ENCODE results near the gene KLHDC7A. TPM values are rescaled to one million over a fixed set of nuclear protein-coding genes. Genes with fewer than 3 reads are reported as not detected.

The KLHDC7A gene
- total and polyA plus RNA-seq, 2 donors (not counting 3 experiments of a cell fraction or from before 2014, with no cell fraction given): not detected

- BruUV-seq (replicated peaks): no TSS peak
- no peaks in the 10 kb centered on the region for H3K79me2 ChIP-seq (ENCODE audit: control insufficient read depth, insufficient read depth, low read length)
- no peak overlapping the region for H3K27ac ChIP-seq (ENCODE audit: insufficient read depth, low read depth, low read length)
- no peaks in the 10 kb centered on the region for H3K27me3 ChIP-seq (ENCODE audit: control insufficient read depth in 2 of 2, insufficient read depth in 2 of 2, low read length in 2 of 2)
- intact Hi-C loops (cut with micrococcal nuclease) (no loop called here), dilution Hi-C loops (cut with MboI; ENCODE audit: extremely low pct_ligation_motif_present, low sequenced_read_pairs) (no loop called here)
- CTCF ChIA-PET: no interaction called here
- no peak for TF ChIP-seq EZH2 (IDR thresholded peaks at IDR 0.05; ENCODE audit: borderline replicate concordance, low read depth, low read length, severe bottlenecking)
- no peak for TF ChIP-seq MAX (IDR thresholded peaks at IDR 0.05; ENCODE audit: insufficient read depth, insufficient read length)
- TF ChIP-seq GATA2 (IDR thresholded peaks at IDR 0.05; ENCODE audit: insufficient read depth, insufficient read length, low read depth, low read length): no peak
- no peak for TF ChIP-seq POLR2A (IDR thresholded peaks at IDR 0.05; ENCODE audit: low read depth, low read length)
- TF ChIP-seq FOS (IDR thresholded peaks at IDR 0.05; ENCODE audit: borderline replicate concordance, insufficient read depth, low read length): no peak
- no peak for TF ChIP-seq MYC (IDR thresholded peaks at IDR 0.05; ENCODE audit: low read depth, low read length)
- TF ChIP-seq CTCF (IDR thresholded peaks at IDR 0.05; ENCODE audit: extremely low read depth in 1 of 2, insufficient read depth in 1 of 2, low read depth in 1 of 2, low read length in 2 of 2): no peak
- TF ChIP-seq JUN (IDR thresholded peaks at IDR 0.05; ENCODE audit: borderline replicate concordance, insufficient read depth, insufficient read length, low read depth): no peak
- no peak for TF ChIP-seq POLR2AphosphoS5 (IDR thresholded peaks at IDR 0.05; ENCODE audit: insufficient read depth, low read depth, low read length)
- H3K9me3 ChIP-seq (replicated peaks; ENCODE audit: control insufficient read depth, insufficient read depth, low read length): peaks cover 3% of the 10 kb centered on the region
- DNase-seq (ENCODE audit: low read depth, low spot score) (no peak), FAIRE-seq (no peak)
- no peaks in the 10 kb centered on the region for H4K20me1 ChIP-seq (replicated peaks; ENCODE audit: control insufficient read depth, extremely low read depth, insufficient read depth, low read length)
- POLR2A ChIA-PET: no interaction called here
- H3K36me3 ChIP-seq (ENCODE audit: control insufficient read depth in 2 of 2, extremely low read depth in 1 of 2, insufficient read depth in 2 of 2, low read length in 2 of 2): no peaks in the 10 kb centered on the region
- no peak overlapping the region for H3K4me2 ChIP-seq (ENCODE audit: insufficient read depth, low read length)
- no peaks in the 10 kb centered on the region for H3K4me1 ChIP-seq (ENCODE audit: control insufficient read depth, extremely low read depth, insufficient read depth, low read length)
- no peak overlapping the region for H2AFZ ChIP-seq (ENCODE audit: low read depth, low read length)
- H3K4me3 ChIP-seq (replicated peaks in 1 of 3; ENCODE audit: insufficient read depth in 1 of 3, low read depth in 1 of 3, low read length in 3 of 3): no peak overlapping the region
- H3K9me1 ChIP-seq (replicated peaks; ENCODE audit: control insufficient read depth, extremely low read depth, insufficient read depth, low read length): no peaks in the 10 kb centered on the region
- no peak overlapping the region for H3K9ac ChIP-seq (replicated peaks; ENCODE audit: extremely low read depth, insufficient read depth, low read length)
Observed at GRCh38 chr1:18513995-18514394, 33.3 kb downstream of the KLHDC7A start.

All from endothelial cell of umbilical vein (primary cell).